Measurements from ENCODE around the gene PCK2.

DNA sequence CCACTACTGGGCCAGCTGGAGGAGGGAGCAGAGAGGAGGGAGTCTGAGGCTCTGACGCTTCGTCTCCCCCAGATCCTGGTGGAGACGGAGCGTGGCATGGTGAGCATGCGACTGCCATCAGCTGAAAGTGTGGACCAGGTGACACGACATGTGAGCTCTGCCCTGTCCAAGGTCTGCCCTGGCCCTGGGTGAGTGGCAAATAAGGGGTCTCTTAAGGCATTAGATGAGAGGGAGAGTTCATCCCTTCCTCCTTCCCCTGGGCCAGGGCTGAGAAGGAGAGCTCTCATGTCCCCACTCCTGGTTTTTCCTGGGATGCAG, 39.8 kb upstream of the PCK2 start:
- TF ChIP-seq POLR2A (IDR thresholded peaks at IDR 0.05; ENCODE audit: low read length) (no peak), GATA1 (IDR thresholded peaks at IDR 0.05; ENCODE audit: low read depth, low read length) (no peak)
